Right hindlimb (tissue), 1 donor: ENCODE data around the gene CD6.
"Not testable (repeated sequence)": the region's sequence is repeated elsewhere in the genome, so short reads cannot be mapped to it uniquely, and the experiment has no call there.

Experiments used
- DNase-seq: peaks from one replicate; pipeline ENCODE4 v3.0.0-alpha.2; 2018

CD6 gene

DNA sequence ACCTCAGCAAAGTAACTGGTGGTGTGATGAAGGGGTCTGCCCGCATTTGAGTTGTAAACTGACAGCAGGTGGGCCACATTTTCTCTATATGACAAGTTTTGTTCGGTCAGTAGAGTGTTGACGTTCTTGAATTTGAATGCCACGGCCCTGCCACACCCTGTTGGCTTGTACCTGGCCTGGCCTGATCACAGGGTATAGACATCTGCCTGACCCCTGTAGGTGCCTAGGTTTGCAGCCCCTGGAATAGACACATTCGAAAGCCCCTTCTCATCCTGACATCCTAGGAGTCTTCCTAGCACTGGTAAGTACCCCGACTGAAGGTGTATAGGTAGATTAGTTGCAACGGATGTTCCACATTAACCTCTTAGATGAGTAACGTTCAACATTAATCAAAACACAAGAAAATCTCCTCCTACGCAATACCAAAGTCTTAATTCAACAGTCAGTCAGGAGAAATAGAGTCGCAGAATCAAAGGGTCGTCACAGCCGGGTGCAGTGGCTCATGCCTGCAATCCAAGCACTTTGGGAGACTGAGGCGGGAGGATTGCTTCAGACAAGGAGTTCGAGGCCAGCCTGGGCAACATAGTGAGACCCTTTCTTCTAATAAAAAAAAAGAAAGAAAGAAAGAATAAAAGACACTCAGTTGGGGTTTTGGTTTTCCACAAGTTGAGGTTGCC lies 87.2 kb downstream of the CD6 start:
- no peak for DNase-seq

DNA sequence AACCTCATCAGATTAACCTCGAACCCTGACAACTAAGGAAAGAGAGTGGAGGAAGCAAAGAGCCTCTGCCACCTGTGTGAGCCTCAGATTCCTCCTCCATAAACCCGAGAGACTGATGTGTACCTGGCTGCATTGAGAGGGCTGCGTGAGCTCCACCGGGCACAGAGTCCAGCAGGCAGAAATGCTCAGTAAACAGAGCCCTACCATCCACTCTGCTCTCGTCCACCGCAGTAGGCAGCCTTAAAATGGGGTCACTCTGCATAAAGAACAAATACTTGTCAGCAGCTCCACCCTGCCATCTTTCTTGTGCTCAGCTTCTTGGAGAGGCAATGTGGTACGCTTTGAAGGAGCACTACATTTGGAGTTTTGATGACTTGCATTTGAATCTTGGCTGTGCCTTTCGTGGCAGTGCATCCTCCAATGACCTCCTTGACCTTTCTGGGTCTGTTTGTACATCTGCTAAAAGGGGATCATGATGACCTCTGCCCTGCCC lies 87.8 kb downstream of the CD6 start:
- DNase-seq = no peak

DNA sequence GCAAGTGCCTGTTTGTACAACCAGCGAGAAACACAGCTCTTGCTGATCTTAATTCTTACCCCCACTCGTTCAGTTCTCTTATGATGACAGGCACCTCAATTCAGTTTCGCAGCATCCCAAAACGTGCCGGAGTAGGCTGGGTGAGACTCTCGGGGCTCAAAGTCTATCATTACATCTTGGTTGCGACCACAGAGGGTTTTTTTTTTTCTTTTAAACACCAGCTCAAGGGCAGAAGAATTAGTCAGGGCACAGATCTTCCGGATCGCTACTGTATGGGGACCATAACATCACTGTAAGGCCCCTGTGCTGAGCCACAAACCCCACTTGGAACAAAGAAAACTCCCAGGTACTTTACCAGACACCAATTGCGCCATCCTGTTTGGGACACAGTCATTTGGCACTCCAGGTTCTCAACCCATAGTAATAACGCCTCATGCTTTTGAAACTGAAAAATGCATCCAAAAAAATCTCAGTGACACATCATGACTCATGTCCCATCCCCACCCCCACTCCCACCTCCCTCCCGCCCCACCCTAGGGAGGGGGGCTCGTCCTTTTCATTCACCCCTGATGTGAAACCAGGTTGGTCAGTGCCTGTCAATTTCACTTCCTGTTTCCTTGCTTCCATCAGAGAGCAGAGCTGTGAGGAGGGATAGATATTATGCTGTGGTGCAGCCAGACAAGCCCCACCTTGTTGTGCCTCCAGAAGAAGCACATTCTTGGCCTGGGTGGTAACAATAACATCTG lies 89.8 kb downstream of the CD6 start:
- no peak for DNase-seq

DNA sequence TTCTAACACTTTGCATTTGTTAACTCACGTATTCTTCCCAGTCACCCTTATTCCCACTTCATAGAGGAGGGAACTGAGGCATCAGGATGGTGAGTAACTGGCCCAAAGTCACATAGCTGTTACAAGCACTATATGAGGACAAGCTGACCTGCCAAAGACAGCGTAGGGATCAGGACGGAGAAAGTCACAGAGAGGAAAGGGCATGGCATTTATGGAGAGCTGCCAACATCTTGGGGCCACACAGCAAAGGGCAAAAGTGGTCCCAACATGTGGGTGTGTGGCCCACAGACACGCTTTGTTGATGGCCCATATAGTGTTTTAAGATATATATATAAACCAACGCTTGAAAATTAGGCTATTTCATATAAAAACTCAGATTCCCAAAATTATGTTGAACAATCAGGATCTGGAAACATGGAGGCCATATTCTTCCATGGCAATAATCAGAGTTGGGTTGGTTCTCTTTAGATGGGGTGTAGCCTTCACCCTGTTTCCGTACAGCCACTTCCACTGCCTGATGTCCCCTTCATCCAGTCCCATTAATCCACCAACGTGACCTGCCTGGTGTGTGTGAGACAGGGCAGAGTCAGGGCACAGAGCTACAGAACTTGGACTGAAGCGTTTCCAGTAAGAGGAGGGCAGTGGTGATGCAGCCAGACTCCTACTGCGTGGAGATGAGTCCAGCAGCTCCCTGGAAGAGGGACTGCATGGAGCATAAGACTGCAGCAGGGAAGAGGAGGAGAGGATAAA lies 90.9 kb downstream of the CD6 start:
- DNase-seq = no peak

DNA sequence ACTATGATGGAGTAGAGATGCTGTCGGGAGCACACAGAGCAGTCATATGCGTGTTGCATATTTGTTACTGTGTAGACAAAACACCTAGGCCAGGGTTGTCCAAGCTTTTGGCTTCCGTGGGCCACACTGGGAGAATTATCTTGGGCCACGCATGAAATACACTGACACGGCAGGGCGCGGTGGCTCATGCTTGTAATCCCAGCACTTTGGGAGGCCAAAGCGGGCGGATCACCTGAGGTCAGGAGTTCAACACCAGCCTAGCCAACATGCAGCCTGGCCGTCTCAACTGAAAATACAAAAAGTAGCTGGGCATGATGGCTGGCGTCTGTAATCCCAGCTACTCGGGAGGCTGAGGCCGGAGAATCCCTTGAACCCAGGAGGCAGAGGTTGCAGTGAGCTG lies 93.8 kb downstream of the CD6 start:
- not testable (repeated sequence) for DNase-seq

DNA sequence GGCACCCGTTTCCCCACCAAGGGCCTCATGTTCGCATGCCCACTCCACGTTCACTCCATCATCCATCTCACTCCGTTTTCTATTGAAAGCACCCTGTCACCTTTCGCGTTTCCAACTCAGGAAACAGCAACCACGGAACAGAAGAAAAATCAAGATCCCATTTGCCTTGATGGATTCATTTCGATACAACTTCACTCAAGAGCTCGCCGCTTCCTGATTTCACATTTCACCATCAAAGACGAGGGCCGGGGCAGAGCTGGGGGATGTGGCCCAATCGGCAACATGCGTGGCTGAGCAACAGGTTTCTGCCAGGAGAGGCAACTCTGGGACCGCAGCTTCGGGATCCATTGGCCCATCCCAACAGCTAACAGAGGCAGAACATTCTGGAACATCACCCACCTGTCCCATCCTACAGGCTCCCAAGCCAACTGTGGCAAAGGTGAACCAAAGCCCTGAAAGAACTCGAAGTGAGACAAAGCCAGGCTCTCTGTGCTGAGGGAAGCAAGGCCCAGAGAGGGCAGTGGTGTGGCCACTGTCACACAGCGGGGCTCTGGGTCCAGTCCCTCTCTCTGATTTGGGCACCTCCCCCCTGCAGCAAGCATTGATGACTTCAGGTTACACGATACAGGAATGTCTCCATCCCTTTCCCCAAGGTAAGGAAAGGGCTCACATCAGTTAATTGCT lies 94.6 kb downstream of the CD6 start:
- no peak for DNase-seq

DNA sequence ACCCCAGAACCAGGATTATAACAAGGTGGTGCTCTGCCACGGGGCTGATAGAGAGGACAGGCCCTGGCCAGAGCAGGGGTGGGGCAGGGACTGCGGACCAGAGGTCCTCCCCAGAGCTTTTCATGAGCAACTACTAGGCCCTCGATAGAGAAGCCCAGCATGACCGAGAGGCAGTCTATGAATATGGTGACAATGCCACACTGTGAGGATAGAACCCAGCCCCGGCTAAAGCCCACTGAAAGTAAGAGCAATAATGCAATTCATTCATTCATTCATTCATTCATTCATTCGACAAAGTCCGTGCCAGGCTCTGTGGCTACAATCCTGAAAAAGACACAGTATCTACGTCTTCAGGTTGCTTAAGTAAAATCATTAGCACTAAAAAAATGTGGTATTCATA lies 95.2 kb downstream of the CD6 start:
- no peak for DNase-seq

DNA sequence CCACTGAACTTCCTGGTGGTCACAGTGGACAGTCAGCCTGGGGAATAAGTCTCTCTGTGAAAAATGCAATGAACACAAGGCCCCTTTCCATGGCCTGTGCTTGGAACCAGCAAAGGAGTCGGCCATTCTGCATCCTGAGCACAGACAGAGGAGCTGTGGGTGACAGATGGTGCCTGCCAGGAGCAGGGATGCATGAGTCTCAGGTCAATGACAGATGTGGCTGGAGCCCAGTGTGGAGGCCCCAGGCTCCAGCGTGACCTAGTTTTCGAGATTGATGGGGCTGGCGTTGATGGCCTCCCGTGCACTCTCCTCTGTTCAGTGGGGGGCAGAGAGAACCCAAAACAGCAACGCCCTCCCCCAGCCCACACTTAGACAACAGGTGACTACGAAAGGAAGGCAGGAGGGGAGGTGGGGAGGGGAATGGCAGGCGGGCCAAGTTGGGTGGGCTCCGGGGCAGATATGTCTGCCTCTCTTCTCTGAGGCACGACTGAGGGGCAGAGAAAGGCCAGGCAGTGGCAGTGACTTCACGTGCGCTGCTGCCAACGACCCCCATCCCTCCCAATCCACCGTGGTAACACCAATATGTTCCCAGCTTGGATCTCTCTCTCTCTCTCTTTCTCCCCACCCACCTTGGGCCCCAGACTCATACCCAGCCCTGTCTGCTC lies 96.4 kb downstream of the CD6 start:
- no peak for DNase-seq

DNA sequence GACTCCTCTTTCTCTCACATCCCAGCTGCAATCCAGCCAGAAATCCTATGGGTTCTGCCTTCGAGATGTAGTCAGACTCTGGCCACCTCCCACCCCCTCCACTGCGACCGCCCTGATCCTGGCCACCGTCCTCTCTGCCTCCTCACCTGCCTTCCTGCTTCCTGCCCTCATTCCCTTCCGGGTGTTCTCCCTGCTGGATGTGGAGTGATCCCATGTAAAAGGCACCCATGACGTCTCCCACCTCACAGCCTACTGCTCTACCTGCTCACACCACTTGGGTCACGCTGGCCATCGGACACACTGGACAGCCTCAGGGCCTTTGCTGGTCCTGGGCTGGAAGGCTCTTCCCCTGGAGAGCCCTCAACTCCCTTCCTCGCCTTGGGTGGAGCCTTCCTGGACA lies 97.1 kb downstream of the CD6 start:
- no peak for DNase-seq

DNA sequence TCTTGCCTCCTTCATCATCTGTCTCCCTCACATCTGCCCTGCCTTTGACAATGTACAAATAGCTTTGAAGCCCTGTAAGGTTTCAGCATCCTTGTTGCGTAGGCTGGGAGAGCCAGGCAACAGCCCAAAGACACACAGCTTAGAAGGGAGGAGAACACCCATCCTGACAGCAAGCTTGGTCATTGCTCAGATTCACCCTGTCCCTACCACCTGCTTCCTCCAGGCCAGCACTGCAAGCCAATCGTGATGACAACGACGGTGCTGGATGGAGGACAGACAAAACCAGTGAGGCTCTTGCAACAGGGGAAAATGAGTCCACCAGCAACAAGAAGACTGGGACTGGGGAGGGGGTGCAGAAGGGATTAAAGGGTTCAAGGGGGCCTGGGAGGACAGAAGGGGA lies 97.9 kb downstream of the CD6 start:
- no peak for DNase-seq
